Colonic mucosa (tissue), 4 donors: Measurements from ENCODE around the gene KCNK6. TPM values are rescaled to one million over a fixed set of nuclear protein-coding genes. Genes with fewer than 3 reads are reported as not detected.
A peak's percentile ranks its signal among the peaks of the same experiment; 100 is the strongest.

Experiments used
- DNase-seq: peaks from one replicate; pipeline ENCODE4 v3.0.0-alpha.2; 2020
- H3K27ac ChIP-seq: fragments of 200-600 bp; one replicate; pipeline ENCODE4 v1.8.0; 2021
- H3K27me3 ChIP-seq: fragments of 200-600 bp; one replicate; pipeline ENCODE4 v1.8.0; 2021
- H3K36me3 ChIP-seq: fragments of 200-600 bp; one replicate; pipeline ENCODE4 v1.8.0; 2021
- H3K4me1 ChIP-seq: fragments of 200-600 bp; one replicate; pipeline ENCODE4 v1.8.0; 2021; ENCODE audit warnings: mild to moderate bottlenecking
- H3K4me3 ChIP-seq: fragments of 200-600 bp; one replicate; pipeline ENCODE4 v1.8.0; 2021
- H3K9ac ChIP-seq, 2 donors: one replicate each; pipeline ENCODE4 v1.7.0; 2013; ENCODE audit warnings: control low read depth in 2 of 2, low read depth in 2 of 2, low read length in 2 of 2
- H3K9me3 ChIP-seq: fragments of 200-600 bp; one replicate; pipeline ENCODE4 v1.8.0; 2021
- intact Hi-C: fragments of 100-400 bp; cut with DNase I; formaldehyde crosslinking; loops from one replicate; pipeline ENCODE4 v1.14.1; 2022
- total RNA-seq, 2 donors: library from RNA; stranded (reverse); fragmentation: NEBNext Ultra II Directional in 1 of 2; extraction: Animal tissue kit (Norgen Biotek cat#: 25700) in 1 of 2; gene quantifications; one replicate each; pipeline ENCODE4 v1.2.1, GENCODE V29; 2021
- TF ChIP-seq, protein P1 (sequence below): fragments of 200-600 bp; IDR thresholded peaks from one replicate; pipeline ENCODE4 v1.8.0; 2022; ENCODE audit warnings: antibody characterized with exemption, mild to moderate bottlenecking
- donor health status: healthy.
- donor health status: DM: no; HTN: no; CAD: no.
- donor health status: DM: no; HTN: no; CAD: no.

The KCNK6 gene
- total RNA-seq, 2 donors from 2014 or later = 19.8 to 23.4 TPM

DNA sequence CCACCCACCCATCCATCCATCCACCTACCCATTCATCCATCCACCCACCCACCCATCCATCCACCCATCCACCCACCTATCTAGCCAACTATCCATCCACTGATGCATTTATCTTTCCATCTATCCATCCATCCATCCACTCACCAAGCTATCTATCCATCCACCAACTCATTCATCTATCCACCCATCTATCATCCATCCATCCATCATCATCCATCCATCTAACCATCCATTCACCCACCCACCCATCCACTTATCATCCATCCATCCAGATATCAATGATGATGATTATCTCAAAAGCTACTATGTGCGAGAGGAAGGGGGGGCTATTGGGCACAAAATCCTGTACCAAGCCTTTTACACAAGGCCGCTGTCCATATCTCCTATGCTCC, 9.4 kb upstream of the KCNK6 start:
- Histone ChIP-seq H3K27me3 (no peaks in the 10 kb centered on the region), H3K27ac (no peak overlapping the region), H3K9me3 (no peaks in the 10 kb centered on the region), H3K9ac (no peak overlapping the region), H3K4me3 (no peak overlapping the region), H3K36me3 (no peaks in the 10 kb centered on the region), H3K4me1 (peaks cover 2% of the 10 kb centered on the region)
- TF ChIP-seq, protein P1, sequence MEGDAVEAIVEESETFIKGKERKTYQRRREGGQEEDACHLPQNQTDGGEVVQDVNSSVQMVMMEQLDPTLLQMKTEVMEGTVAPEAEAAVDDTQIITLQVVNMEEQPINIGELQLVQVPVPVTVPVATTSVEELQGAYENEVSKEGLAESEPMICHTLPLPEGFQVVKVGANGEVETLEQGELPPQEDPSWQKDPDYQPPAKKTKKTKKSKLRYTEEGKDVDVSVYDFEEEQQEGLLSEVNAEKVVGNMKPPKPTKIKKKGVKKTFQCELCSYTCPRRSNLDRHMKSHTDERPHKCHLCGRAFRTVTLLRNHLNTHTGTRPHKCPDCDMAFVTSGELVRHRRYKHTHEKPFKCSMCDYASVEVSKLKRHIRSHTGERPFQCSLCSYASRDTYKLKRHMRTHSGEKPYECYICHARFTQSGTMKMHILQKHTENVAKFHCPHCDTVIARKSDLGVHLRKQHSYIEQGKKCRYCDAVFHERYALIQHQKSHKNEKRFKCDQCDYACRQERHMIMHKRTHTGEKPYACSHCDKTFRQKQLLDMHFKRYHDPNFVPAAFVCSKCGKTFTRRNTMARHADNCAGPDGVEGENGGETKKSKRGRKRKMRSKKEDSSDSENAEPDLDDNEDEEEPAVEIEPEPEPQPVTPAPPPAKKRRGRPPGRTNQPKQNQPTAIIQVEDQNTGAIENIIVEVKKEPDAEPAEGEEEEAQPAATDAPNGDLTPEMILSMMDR = no peak
- no peak for DNase-seq
- intact Hi-C loops = no loop called here

DNA sequence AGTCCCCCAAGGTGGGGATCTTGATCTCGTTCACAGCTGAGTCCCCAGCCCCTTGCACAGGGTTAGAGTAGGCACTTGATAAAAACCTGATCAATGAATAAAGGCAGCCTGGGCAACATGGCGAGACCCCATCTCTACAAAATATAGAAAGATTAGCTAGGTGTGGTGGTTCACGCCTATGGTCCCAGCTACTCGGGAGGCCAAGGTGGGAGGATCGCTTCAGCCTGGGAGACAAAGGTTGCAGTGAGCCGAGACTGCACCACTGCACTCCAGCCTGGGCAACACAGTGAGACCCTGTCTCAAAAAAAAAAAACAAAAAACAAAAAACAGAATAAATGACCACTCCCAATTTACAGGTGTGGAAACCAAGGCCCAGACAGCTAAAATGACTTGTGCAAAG, 8.7 kb upstream of the KCNK6 start:
- intact Hi-C loops = no loop called here
- TF ChIP-seq, protein P1 = no peak
- no peak for DNase-seq

DNA sequence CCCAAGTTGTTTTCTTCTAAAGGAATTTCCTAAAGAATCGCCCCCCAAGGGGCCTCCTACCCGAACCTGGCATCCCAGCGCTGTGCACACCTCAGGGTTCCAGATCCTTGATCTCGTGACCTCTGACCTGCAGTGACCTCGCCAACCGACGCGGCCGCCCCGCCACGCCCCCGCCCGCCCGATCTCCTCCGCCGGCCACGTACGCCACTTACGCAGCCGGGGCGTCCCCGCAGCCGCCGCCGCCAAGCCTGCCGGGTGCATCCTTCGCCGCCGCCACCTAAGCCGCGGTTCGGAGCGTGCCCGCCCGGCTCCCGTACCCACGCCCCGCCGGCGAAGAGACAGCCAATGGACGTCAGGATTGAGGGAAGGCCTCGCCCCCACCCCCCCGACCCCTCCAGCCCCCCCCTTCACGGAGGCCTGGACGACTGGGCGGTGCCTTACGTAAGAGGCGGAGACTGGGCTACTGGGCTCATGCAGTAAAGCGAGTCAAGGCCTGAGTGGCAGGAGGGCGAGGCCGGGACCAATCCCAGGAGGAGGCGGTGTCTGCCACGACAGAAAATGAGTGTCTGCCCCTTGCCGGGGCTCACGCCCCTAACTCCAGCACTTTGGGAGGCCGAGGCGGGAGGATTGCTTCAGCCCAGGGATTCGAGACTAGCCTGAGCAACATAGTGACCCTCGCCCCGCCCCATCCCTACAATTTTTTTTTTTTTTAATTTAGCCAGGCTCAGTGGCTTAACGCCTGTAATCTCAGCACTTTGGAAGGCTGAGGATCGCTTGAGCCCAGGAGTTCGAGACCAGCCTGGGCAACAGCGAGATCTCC, 3.8 kb upstream of the KCNK6 start, which contains the start of gene YIF1B:
Gene YIF1B (minus strand): TSS at position 291 of the 820 bp plus-strand sequence. CDS start 30 bp downstream, at position 261.
- peak; percentile 97 for DNase-seq
- peak within 1 kb of the TSS; percentile 84 to 87 for H3K9ac ChIP-seq
- peak within 1 kb of the TSS; percentile 56 for H3K4me3 ChIP-seq
- no peaks in the 10 kb centered on the region for H3K9me3 ChIP-seq
- peaks cover 8% of the 10 kb centered on the region for H3K4me1 ChIP-seq
- TF ChIP-seq, protein P1 = no peak
- intact Hi-C loops = no loop called here
- H3K27me3 ChIP-seq = no peaks in the 10 kb centered on the region
- H3K36me3 ChIP-seq = no peaks in the 10 kb centered on the region
- H3K27ac ChIP-seq = peak within 1 kb of the TSS; percentile 82

More for the DNA sequence above, 8.7 kb upstream of the KCNK6 start:
- H3K27me3 ChIP-seq = no peaks in the 10 kb centered on the region
- H3K4me3 ChIP-seq = no peak overlapping the region
- no peaks in the 10 kb centered on the region for H3K36me3 ChIP-seq
- no peak overlapping the region for H3K27ac ChIP-seq
- no peak overlapping the region for H3K9ac ChIP-seq
- no peaks in the 10 kb centered on the region for H3K9me3 ChIP-seq
- H3K4me1 ChIP-seq = peaks cover 3% of the 10 kb centered on the region

DNA sequence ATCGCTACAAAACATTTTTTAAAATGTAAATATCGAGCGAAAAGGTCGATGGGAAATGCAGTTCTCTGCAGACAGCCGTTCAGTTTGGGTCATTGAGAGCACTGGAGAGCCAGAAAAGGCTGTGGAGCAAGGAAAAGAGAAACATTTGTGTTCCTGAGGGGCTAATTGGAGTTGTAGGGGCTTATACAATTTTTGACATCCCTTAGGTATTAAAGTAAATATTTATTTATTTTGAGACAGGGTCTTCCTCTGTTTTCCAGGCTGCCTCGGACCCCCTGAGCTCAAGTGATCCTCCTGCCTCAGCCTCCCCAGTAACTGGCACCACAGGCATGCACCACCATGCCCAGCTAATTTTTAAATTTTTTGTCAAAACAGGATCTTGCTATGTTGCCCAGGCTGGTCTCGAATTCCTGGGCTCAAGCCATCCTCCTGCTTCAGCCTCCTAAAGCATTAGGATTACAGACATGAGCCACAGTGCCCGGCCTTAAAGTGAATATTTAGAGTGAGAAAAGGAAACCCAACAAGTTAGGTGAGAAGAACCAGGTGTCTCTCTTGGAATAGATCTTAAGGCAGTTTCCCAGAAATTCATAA, 3.1 kb upstream of the KCNK6 start:
- Histone ChIP-seq H3K9me3 (no peaks in the 10 kb centered on the region), H3K9ac (peak overlapping the region; percentile 51 to 61), H3K4me1 (peaks cover 8% of the 10 kb centered on the region), H3K27ac (peak overlapping the region; percentile 82), H3K27me3 (no peaks in the 10 kb centered on the region), H3K4me3 (peak overlapping the region; percentile 56), H3K36me3 (no peaks in the 10 kb centered on the region)
- no peak for DNase-seq
- TF ChIP-seq, protein P1 = no peak
- intact Hi-C loops = no loop called here

DNA sequence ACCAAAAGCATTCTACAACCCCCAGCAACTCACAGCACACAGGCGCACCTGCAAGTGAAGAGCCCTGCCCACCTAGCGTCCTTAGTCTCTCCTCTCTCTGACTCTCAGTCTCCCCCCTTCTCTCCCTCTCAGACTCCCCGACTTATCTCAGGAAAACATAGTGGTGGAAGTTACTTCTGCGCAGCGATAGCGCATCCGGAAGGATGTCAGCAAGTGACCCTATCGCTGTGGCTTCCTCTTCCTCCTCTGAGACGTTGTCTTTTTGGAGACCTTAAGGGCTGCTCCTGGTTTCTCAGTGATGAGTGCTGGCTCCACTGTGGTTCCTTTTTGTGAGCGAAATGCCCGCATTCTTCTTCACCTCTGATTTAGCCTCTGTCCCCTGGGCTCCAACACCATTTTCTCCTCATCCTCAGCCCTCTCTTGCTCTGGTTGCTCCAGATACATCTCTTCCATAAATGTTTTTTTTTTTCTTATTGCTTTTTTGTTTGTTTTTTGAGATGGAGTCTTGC, 2.5 kb upstream of the KCNK6 start:
- peak overlapping the region; percentile 56 for H3K4me3 ChIP-seq
- intact Hi-C loops = no loop called here
- no peaks in the 10 kb centered on the region for H3K27me3 ChIP-seq
- H3K27ac ChIP-seq = peak overlapping the region; percentile 82
- no peak for DNase-seq
- peak overlapping the region; percentile 24 to 55 for H3K9ac ChIP-seq
- peaks cover 8% of the 10 kb centered on the region for H3K4me1 ChIP-seq
- H3K9me3 ChIP-seq = no peaks in the 10 kb centered on the region
- TF ChIP-seq, protein P1 = no peak
- H3K36me3 ChIP-seq = no peaks in the 10 kb centered on the region
